ENCODE results near the gene ACR. TPM values are rescaled to one million over a fixed set of nuclear protein-coding genes. Genes with fewer than 3 reads are reported as not detected.
A peak's percentile ranks its signal among the peaks of the same experiment; 100 is the strongest.

Gene ACR
- not detected for total RNA-seq

DNA sequence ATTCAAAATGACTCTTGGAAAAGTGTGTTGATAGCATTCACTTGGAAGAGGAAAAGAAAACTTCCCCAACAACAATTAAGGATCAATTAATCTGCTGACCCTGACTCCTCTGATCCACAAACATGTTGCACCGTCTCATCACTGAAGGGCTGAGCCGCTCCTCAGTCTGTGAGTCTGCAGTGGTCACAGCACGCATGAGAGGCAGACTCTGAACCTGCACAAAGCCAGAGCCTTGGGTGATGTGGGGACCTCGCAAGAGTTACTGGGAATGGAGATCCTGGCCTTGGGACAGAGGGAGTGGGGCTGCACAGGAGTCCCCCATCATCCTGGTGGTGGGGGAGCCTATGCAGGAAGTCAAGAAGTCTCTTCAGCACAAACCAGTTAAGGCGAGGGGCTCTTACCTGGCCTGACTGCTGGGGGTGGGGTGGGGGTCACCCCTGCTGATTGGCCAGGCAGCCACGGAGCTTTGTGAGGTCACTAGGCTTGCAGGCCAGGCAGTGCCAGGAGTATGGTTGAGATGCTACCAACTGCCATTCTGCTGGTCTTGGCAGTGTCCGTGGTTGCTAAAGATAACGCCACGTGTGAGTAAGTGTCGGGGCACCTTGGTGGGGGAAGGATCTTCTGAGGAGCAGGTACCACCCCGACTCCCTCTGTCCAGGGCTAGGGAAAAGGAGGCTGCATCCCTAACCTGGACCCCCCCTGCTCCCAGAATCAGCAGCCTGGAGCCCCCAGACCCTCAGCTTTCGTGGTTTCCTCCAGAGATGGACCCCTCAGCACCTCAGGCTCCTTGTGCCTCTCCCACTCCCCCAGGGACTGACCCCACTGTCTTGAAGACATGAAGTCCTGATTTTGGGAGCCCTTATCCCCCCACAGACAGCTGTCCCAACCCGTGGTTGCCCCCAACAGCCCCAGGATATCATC, at the start of gene ACR:
Gene ACR, plus strand, starts transcription at position 477 of the 921 bp plus-strand sequence. Its CDS starts 32 bp downstream, at position 509.
- H3K4me3 Mint-ChIP-seq: no peak within 1 kb of the TSS
- no peaks in the 10 kb centered on the region for H3K27me3 Mint-ChIP-seq
- H3K9me3 Mint-ChIP-seq (ENCODE audit: low read depth): no peaks in the 10 kb centered on the region
- H3K4me1 Mint-ChIP-seq: no peaks in the 10 kb centered on the region
- ChIA-PET POLR2A (no interaction called here), CTCF (no interaction called here)
- DNase-seq: no peak
- H3K27ac Mint-ChIP-seq: no peak within 1 kb of the TSS
- ATAC-seq: no peak
- intact Hi-C loops (cut with DNase I, micrococcal nuclease): no loop called here
- H3K36me3 Mint-ChIP-seq (ENCODE audit: low read depth): no peaks in the 10 kb centered on the region

- Mint-ChIP-seq H3K4me1 (peaks cover 5% of the 10 kb centered on the region), H3K27ac (no peak overlapping the region), H3K36me3 (ENCODE audit: low read depth) (no peaks in the 10 kb centered on the region), H3K27me3 (peaks cover 4% of the 10 kb centered on the region), H3K4me3 (no peak overlapping the region), H3K9me3 (ENCODE audit: low read depth) (peaks cover 2% of the 10 kb centered on the region)
- ChIA-PET CTCF (no interaction called here), POLR2A (no interaction called here)
- DNase-seq (no peak), ATAC-seq (no peak)
- intact Hi-C loops (cut with DNase I, micrococcal nuclease): no loop called here
Observed at GRCh38 chr22:50688448-50688847, 49.6 kb upstream of the ACR start.

DNA sequence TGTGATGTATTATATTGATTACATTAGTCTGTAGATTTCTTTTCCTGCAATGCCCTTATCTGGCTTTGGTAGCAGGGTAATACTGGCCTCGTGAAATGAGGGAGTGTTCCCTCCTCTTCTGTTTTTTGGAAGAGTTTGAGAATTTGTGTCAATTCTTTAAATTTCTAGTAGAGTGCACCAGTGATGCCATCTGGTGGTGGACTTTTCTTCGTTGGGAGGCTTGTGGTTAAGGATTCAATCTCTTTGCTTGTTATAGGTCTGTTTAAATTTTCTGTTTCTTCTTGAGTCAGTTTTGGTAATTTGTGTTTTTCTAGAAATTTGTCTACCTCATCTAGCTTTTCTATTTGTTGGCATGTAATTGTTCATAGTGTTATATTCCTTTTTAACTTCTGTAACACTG, 46.5 kb upstream of the ACR start:
- ChIA-PET CTCF (interaction anchor here (0.8 to 1.8 kb wide), 6 partner anchors 15 to 449 kb away, joined by 3 to 5 read pairs (median 4); partner anchors contain the start of genes KLHDC7B and SHANK3), POLR2A (interaction anchor here (0.6 kb wide), 1 partner anchor 54 kb away, joined by 6 read pairs; no protein-coding TSS in a partner anchor)
- no peak overlapping the region for H3K4me3 Mint-ChIP-seq
- H3K27me3 Mint-ChIP-seq: peaks cover 4% of the 10 kb centered on the region
- peak; percentile 67 for DNase-seq
- no peak overlapping the region for H3K27ac Mint-ChIP-seq
- H3K4me1 Mint-ChIP-seq: peaks cover 5% of the 10 kb centered on the region
- no peaks in the 10 kb centered on the region for H3K36me3 Mint-ChIP-seq (ENCODE audit: low read depth)
- ATAC-seq: peak; percentile 36
- intact Hi-C loops (cut with DNase I, micrococcal nuclease): loop anchor here (1.0 to 5.0 kb wide), 5 partner anchors 63 to 165 kb away; partner anchors contain the start of genes ARSA (in 1 of the 2) and CHKB (in 1 of the 2)
- peaks cover 2% of the 10 kb centered on the region for H3K9me3 Mint-ChIP-seq (ENCODE audit: low read depth)

DNA sequence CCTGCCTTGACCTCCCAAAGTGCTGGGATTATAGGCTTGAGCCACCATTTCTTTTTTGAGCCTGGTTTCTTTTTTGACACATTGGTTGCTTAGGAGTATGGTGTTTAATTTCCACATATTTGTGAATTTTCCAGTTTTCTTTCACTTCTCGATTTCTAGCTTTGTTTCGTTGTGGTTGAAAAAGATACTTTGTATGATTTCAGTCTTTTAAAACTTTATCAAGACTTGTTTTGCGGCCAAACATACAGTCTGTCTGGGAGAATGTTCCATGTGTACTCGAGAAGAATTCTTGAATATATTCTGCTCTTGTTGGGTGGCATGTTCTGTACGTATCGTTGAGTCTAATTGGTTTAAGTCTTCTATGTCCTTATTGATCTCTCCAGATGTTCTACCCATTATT, 44.5 kb upstream of the ACR start:
- ATAC-seq: no peak
- Mint-ChIP-seq H3K9me3 (ENCODE audit: low read depth) (peaks cover 2% of the 10 kb centered on the region), H3K36me3 (ENCODE audit: low read depth) (no peaks in the 10 kb centered on the region), H3K27me3 (peaks cover 2% of the 10 kb centered on the region), H3K4me1 (peaks cover 5% of the 10 kb centered on the region), H3K27ac (no peak overlapping the region), H3K4me3 (no peak overlapping the region)
- ChIA-PET CTCF (no interaction called here), POLR2A (no interaction called here)
- intact Hi-C loops (cut with DNase I, micrococcal nuclease): loop anchor here (5.0 kb wide), 2 partner anchors 71 to 111 kb away; partner anchors contain the start of gene CHKB (in 1 of the 2)
- no peak for DNase-seq

- DNase-seq (peak; percentile 16), ATAC-seq (no peak)
- H3K27ac Mint-ChIP-seq: no peak overlapping the region
- peaks cover 5% of the 10 kb centered on the region for H3K4me1 Mint-ChIP-seq
- H3K9me3 Mint-ChIP-seq (ENCODE audit: low read depth): peaks cover 2% of the 10 kb centered on the region
- H3K27me3 Mint-ChIP-seq: peaks cover 4% of the 10 kb centered on the region
- intact Hi-C loops (cut with DNase I, micrococcal nuclease): loop anchor here (5.0 kb wide), 2 partner anchors 72 to 112 kb away; partner anchors contain the start of gene CHKB (in 1 of the 2)
- H3K36me3 Mint-ChIP-seq (ENCODE audit: low read depth): no peaks in the 10 kb centered on the region
- ChIA-PET CTCF (no interaction called here), POLR2A (no interaction called here)
- H3K4me3 Mint-ChIP-seq: no peak overlapping the region
Observed at GRCh38 chr22:50694099-50694605, 43.9 kb upstream of the ACR start.

- ChIA-PET CTCF (no interaction called here), POLR2A (no interaction called here)
- intact Hi-C loops (cut with DNase I, micrococcal nuclease): loop anchor here (5.0 kb wide), 2 partner anchors 73 to 113 kb away; partner anchors contain the start of gene CHKB (in 1 of the 2)
Observed at GRCh38 chr22:50694766-50695420, 43.1 kb upstream of the ACR start.

GRCh38 chr22:50695421-50696250, 42.4 kb upstream of the ACR start:
- H3K36me3 Mint-ChIP-seq (ENCODE audit: low read depth): no peaks in the 10 kb centered on the region
- ChIA-PET POLR2A (no interaction called here), CTCF (interaction anchor here (0.8 kb wide), 1 partner anchor 20 kb away, joined by 3 read pairs; no protein-coding TSS in a partner anchor)
- peak; percentile 1 for DNase-seq
- peaks cover 2% of the 10 kb centered on the region for H3K9me3 Mint-ChIP-seq (ENCODE audit: low read depth)
- H3K4me3 Mint-ChIP-seq: no peak overlapping the region
- no peak overlapping the region for H3K27ac Mint-ChIP-seq
- peaks cover 4% of the 10 kb centered on the region for H3K27me3 Mint-ChIP-seq
- no peak for ATAC-seq
- intact Hi-C loops (cut with DNase I, micrococcal nuclease): no loop called here
- peaks cover 5% of the 10 kb centered on the region for H3K4me1 Mint-ChIP-seq

More at GRCh38 chr22:50694766-50695420, 43.1 kb upstream of the ACR start:
- H3K4me1 Mint-ChIP-seq: peaks cover 5% of the 10 kb centered on the region
- peaks cover 4% of the 10 kb centered on the region for H3K27me3 Mint-ChIP-seq
- no peaks in the 10 kb centered on the region for H3K36me3 Mint-ChIP-seq (ENCODE audit: low read depth)
- H3K27ac Mint-ChIP-seq: no peak overlapping the region
- DNase-seq: no peak
- ATAC-seq: no peak
- H3K9me3 Mint-ChIP-seq (ENCODE audit: low read depth): peaks cover 2% of the 10 kb centered on the region
- no peak overlapping the region for H3K4me3 Mint-ChIP-seq

DNA sequence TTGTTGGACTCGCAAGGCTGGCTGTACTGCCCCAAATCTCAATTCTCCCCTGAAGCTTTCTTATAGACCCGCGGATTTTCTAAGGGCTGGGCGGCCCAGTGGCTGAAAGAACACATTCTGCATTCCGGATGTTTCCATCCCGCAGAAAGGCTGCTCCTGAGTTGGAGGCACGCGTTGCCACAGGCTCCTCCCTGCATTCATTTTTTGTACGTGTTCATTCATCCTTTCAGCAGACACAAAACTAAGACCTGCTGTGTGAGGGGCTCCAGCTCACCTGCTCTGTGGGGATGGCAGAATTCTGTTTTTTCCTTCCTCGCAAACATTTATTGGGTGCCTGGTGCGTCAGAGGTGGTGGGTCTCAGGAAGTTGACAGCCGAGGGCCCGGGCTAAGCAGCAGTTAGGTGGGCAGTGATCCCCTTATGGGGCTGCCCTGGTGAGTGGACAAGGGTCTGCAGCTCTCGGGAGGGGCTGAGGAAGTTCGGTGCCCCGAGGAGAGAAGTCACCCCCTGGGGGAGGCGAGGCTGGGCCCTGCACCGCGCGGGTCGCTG, 41.7 kb upstream of the ACR start:
- DNase-seq (no peak), ATAC-seq (no peak)
- H3K9me3 Mint-ChIP-seq (ENCODE audit: low read depth): peaks cover 2% of the 10 kb centered on the region
- ChIA-PET CTCF (interaction anchor here (0.7 to 0.8 kb wide), 2 partner anchors 21 to 75 kb away, joined by 3 read pairs; no protein-coding TSS in a partner anchor), POLR2A (no interaction called here)
- no peaks in the 10 kb centered on the region for H3K36me3 Mint-ChIP-seq (ENCODE audit: low read depth)
- intact Hi-C loops (cut with DNase I, micrococcal nuclease): no loop called here
- H3K4me1 Mint-ChIP-seq: peaks cover 5% of the 10 kb centered on the region
- no peak overlapping the region for H3K4me3 Mint-ChIP-seq
- no peak overlapping the region for H3K27ac Mint-ChIP-seq
- peaks cover 4% of the 10 kb centered on the region for H3K27me3 Mint-ChIP-seq

DNA sequence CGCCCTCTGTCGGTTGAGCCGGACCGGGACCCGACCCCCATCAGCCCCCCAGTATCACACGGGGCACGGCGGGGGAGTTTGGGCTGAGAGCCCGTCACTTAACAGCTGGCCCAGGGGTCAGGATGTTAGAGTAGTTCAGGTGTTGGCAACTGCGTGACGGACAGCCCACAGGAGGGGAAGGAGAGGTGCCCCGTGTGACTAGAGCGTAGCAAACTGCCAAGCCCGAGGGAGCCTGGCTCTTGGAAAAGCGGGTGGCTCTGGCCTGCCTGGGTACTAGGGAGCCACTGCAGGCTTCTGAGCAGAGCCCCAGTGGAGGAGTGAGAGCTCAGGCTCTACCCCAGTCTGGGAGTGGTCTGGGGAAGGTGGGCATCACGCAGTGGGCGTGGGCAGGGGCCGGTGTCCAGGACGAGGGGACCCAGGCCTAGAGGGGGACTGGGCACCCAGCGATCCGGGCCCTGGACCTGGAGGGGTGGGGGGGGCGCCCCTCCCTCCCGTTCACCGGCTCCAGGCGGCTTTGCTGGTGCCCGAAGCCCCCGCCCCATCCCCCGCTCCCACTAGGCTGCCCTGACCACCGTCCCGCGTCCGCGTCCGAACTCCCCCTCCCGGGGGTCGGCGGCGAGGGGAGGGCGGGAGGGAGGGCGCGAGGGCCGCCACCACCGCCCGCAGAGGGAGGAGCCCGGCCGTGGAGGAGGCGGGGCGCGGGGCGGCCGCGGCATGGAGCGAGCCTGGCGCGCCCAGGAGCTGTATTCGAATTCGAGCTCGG, 41.0 kb upstream of the ACR start:
- Mint-ChIP-seq H3K27ac (no peak overlapping the region), H3K27me3 (peaks cover 4% of the 10 kb centered on the region), H3K4me1 (peaks cover 3% of the 10 kb centered on the region), H3K9me3 (ENCODE audit: low read depth) (peaks cover under 1% of the 10 kb centered on the region), H3K36me3 (ENCODE audit: low read depth) (no peaks in the 10 kb centered on the region), H3K4me3 (no peak overlapping the region)
- intact Hi-C loops (cut with DNase I, micrococcal nuclease): no loop called here
- POLR2A ChIA-PET: no interaction called here
- no peak for DNase-seq
- CTCF ChIA-PET: interaction anchor here (0.7 to 0.8 kb wide), 2 partner anchors 21 to 76 kb away, joined by 3 read pairs; no protein-coding TSS in a partner anchor
- no peak for ATAC-seq
